ENCODE data around the gene STARD7. TPM values are rescaled to one million over a fixed set of nuclear protein-coding genes. Genes with fewer than 3 reads are reported as not detected.

Gene STARD7
- total and polyA plus RNA-seq, 2 donors (not counting 1 experiment from before 2014, with no cell fraction given) = 35.1 to 133 TPM

GRCh38 chr2:96148410-96149217, 60.0 kb downstream of the STARD7 start:
- peak overlapping the region; percentile 91 for H3K4me2 ChIP-seq (replicated peaks; ENCODE audit: low read depth, low read length, poor library complexity, severe bottlenecking)

More at GRCh38 chr2:96148410-96149217, 60.0 kb downstream of the STARD7 start:
- Mint-ChIP-seq H3K27ac (peak overlapping the region; percentile 98), H3K4me1 (peaks cover 70% of the 10 kb centered on the region), H3K9me3 (ENCODE audit: insufficient read depth) (no peaks in the 10 kb centered on the region), H3K4me3 (peak overlapping the region; percentile 87), H3K27me3 (no peaks in the 10 kb centered on the region)
- CTCF ChIA-PET = interaction anchor here (1.4 to 23.6 kb wide), 4 partner anchors 8 to 22 kb away, joined by 3 to 1065 read pairs (median 20); partner anchors contain the start of gene ASTL
- Histone ChIP-seq H3K79me2 (ENCODE audit: control insufficient read depth, insufficient read depth, low read length) (peaks cover 2% of the 10 kb centered on the region), H3K9ac (ENCODE audit: low read length) (peak overlapping the region; percentile 51), H4K20me1 (ENCODE audit: control insufficient read depth, insufficient read depth, low read length, poor library complexity, severe bottlenecking) (peaks cover 13% of the 10 kb centered on the region), H3K36me3 (replicated peaks in 1 of 2; ENCODE audit: control extremely low read depth in 1 of 2, control insufficient read depth in 1 of 2, extremely low read depth in 1 of 2, insufficient read depth in 2 of 2, low read length in 1 of 2) (no peaks in the 10 kb centered on the region), H2AFZ (ENCODE audit: insufficient read depth, low read depth, low read length, poor library complexity, severe bottlenecking) (peak overlapping the region; percentile 63), H3K4me3 (ENCODE audit: control extremely low read depth in 1 of 5, extremely low read depth in 1 of 5, insufficient read depth in 1 of 5, low read depth in 2 of 5, low read length in 4 of 5) (peak overlapping the region in 4 of 5 experiments; percentile 23 to 60 (median 34)), H3K9me3 (ENCODE audit: control extremely low read depth in 1 of 3, control insufficient read depth in 2 of 3, insufficient read depth in 1 of 3, low read length in 2 of 3) (no peaks in the 10 kb centered on the region), H3K27ac (ENCODE audit: low read length in 2 of 2) (peak overlapping the region; percentile 95 to 97), H3K4me1 (ENCODE audit: control insufficient read depth in 2 of 2, insufficient read depth in 2 of 2, low read length in 2 of 2) (peaks cover 46 to 63% of the 10 kb centered on the region in 2 donors), H3K27me3 (replicated peaks in 1 of 4; ENCODE audit: control extremely low read depth in 1 of 4, control insufficient read depth in 3 of 4, insufficient read depth in 4 of 4, low read length in 3 of 4) (no peaks in the 10 kb centered on the region)
- peak; percentile 61 for ATAC-seq (ENCODE audit: low read depth)
- POLR2A ChIA-PET = interaction anchor here (0.8 to 7.9 kb wide), 4 partner anchors 10 to 15 kb away, joined by 3 to 47 read pairs (median 4); no protein-coding TSS in a partner anchor
- TF ChIP-seq EZH2 (IDR thresholded peaks at IDR 0.05; ENCODE audit: borderline replicate concordance, insufficient read depth, low read depth, low read length, poor library complexity, severe bottlenecking) = no peak
- TF ChIP-seq CTCF (IDR thresholded peaks at IDR 0.05) = peak; percentile 19
- intact Hi-C loops (cut with micrococcal nuclease) = loop anchor here (1.0 kb wide), 2 partner anchors 9 to 173 kb away; no protein-coding TSS in a partner anchor
- DNase-seq = peak; percentile 98
- WGBS (ENCODE audit: insufficient coverage) = 26% methylated on average over 28 of the region's 29 CpGs

Data from B cell (primary cell).